Upper lobe of left lung (tissue), 4 donors: Measurements from ENCODE around the gene BCAS2.

ENCODE experiments used
- CTCF ChIP-seq, 6 experiments: fragments of 450-650 bp in 4 of 6; fragments of 200-600 bp in 2 of 6; sonication (generic) in 2 of 6; IDR thresholded peaks; one replicate each; pipeline ENCODE4 v1.5.1; 2016 to 2019; ENCODE audit warnings: antibody characterized with exemption in 6 of 6
- POLR2A ChIP-seq, 4 donors: fragments of 450-650 bp; IDR thresholded peaks; one replicate each; pipeline ENCODE4 v1.5.1; 2016 to 2017; ENCODE audit warnings: antibody characterized with exemption in 4 of 4, mild to moderate bottlenecking in 2 of 4

GRCh38 chr1:114607223-114607622, 25.8 kb upstream of the BCAS2 start:
- TF ChIP-seq POLR2A (IDR thresholded peaks at IDR 0.05) (no peak), CTCF (IDR thresholded peaks at IDR 0.05) (no peak)
